NK-92 (cell line): ENCODE measurements around the gene SLC6A6.

Source experiments
- DNase-seq: peaks from one replicate; lab custom pipeline; 2025; ENCODE audit not compliant: unreplicated experiment; lab: John Stamatoyannopoulos, UW

SLC6A6 gene

GRCh38 chr3:14371573-14372474, 30.6 kb upstream of the SLC6A6 start:
- DNase-seq, result no peak

DNA sequence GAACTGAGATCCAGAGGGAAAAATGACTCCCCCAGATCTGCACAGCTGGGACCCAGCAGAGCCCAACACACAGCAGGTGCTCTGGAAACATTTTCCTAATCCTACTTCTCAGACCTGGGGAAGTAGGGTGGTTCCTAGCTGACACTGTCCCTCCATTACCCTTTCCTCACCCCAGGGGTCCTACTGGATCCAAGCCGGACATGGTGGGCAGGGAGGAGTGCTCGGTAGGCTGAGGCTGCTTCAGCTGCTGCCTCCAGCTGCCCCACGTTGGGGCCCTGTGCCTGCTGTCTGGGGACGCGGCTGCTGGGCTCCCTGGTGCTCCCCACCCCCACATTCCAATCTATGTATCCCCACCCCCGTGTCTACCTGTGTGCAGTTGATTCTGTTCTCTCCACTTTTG, 29.8 kb upstream of the SLC6A6 start:
- no peak for DNase-seq

- DNase-seq, result no peak
These were observed 28.5 kb upstream of the SLC6A6 start for GRCh38 chr3:14373753-14374376.

- DNase-seq, result no peak
These were observed 27.9 kb upstream of the SLC6A6 start for GRCh38 chr3:14374444-14374883.

DNA sequence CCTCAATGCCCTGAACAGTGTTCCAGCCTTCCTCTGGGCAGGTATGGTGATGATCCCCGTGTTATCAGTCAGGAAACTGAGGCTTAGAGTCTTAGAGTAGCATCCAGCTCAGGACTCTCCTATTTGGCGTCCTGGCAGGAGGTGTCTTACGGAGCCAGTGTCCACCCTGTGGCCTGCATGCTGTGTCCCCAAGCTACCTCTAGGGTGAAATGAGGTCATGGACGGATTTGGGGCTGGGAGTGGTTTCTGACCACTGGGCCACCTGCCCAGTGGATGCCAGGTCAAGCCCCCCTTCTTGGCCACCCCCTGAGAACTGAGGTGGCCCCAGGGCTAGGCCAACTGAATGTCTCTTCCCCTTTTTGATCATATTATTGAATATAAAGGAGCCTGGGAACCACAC, 27.2 kb upstream of the SLC6A6 start:
- DNase-seq, result no peak

- DNase-seq, result no peak
These were observed 25.9 kb upstream of the SLC6A6 start for GRCh38 chr3:14376348-14377043.

- DNase-seq, result no peak
These were observed 25.2 kb upstream of the SLC6A6 start for GRCh38 chr3:14377044-14377837.

DNA sequence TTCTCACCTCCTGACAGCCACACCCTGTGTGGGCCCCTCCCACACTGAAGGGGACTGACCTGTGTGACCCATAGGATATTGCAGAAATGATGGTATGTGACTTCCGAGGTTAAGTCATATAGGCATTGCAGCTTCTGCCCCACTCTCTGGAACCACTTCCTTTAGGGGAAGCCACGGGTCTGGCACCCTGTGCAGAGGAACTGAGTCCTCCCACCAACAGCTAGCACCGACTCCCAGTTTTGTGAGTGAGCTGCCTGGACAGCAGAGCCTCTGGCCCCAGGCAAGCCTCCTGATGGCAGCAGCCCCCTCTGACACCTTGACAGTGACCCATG, 24.6 kb upstream of the SLC6A6 start:
- DNase-seq, result no peak

GRCh38 chr3:14378415-14378814, 24.0 kb upstream of the SLC6A6 start:
- DNase-seq, result no peak

DNA sequence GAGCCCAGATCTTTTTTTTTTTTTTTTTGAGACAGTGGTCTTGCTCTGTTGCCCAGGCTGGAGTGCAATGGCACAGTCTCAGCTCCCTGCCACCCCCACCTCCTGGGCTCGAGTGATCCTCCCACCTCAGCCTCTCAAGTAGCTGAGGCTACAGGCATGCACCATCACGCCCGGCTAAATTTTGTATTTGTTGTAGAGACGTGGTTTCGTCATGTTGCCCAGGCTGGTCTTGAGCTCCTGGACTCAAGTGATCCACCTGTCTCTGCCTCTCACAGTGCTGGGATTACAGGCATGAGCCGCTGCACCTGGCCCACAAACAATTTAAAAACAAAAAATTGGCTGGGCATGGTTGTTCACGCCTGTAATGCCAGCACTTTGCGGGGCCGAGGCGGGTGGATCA, 22.6 kb upstream of the SLC6A6 start:
- no peak for DNase-seq

- DNase-seq, result no peak
These were observed 16.2 kb upstream of the SLC6A6 start for GRCh38 chr3:14386254-14386653.

GRCh38 chr3:14388201-14388600, 14.2 kb upstream of the SLC6A6 start:
- no peak for DNase-seq

DNA sequence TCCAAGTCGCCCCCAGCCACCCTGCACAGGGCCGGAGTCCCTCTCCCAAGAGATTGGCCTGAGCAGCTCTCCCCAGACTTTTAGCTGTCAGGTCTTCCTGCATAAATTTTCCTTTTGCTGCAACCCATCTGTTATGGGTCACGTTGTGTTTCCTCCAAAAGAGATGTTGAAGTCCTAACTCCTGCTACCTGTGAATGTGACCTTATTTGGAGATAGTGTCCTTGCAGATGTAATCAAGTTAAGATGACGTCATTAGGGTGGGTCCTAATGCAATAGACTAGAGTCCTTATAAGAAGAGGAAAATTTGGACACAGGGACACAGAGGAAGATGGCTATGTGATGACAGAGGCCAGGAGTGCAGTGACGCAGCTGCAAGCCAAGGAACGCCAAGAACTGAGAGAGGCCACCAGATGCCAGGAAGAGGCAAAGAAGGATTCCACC, 13.2 kb upstream of the SLC6A6 start:
- DNase-seq, result no peak

DNA sequence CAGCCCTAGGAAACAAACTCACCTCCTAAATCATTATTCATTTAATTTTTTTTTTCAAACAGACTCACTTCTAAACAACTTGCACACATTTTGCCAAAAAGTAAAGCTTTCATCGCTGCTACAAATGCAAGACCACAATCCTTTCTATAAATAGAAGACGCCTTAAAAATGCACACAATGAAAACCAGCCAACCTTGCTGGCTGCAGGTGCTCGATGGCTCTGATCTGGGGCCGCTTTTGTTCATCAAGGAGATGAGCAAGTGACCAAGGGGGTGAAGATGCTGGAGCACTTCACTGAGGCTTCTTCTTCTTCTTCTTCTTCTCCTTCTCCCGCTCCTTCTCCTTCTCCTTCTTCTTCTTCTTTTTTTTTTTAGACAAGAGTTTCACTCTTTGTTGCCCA, 12.7 kb upstream of the SLC6A6 start:
- no peak for DNase-seq

DNA sequence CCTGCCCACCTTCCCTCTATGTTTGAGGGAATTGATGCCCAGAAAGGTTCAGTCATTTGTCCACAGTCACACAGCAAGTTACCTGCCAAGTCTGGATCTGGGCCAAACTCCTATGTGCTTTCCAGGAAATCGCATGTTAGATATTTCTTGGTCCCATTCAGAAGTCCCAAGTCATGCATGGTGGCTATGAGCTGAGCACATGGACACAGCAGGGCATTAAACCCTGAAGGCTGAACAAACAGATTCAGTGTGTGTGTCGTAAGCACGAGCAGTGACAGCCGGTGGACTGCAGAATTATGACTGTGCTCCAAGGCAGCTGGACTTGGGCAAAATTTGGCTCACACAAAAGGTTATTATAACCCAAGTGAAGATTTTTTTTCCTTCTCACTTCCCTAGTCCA, 11.4 kb upstream of the SLC6A6 start:
- no peak for DNase-seq

GRCh38 chr3:14392231-14392630, 10.2 kb upstream of the SLC6A6 start:
- no peak for DNase-seq

DNA sequence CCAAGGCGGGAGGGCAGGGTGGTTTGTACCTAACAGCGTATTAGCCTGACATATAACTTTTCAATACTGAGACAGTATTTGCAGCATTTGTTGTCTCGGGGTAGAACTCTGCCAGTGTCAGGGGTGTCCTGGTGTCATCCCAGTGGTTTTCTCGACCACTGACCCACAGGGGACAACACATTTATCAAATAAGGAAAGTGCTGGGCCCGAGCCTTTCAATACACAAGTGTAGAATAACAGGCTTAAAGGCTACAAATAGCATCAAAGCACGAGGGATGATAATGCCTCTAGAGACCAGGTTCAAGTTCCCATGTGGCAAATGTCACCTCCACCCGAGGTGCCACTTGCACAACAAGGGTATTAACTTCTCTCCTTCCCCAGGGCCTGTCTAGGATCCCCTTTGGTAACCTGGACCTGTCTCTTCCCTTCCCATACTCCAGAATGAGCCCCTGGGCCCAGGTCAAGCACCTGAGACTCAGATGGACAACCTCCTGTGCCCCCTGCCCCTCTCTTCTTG, 9.5 kb upstream of the SLC6A6 start:
- no peak for DNase-seq

- no peak for DNase-seq
These were observed 8.8 kb upstream of the SLC6A6 start for GRCh38 chr3:14393440-14394106.

DNA sequence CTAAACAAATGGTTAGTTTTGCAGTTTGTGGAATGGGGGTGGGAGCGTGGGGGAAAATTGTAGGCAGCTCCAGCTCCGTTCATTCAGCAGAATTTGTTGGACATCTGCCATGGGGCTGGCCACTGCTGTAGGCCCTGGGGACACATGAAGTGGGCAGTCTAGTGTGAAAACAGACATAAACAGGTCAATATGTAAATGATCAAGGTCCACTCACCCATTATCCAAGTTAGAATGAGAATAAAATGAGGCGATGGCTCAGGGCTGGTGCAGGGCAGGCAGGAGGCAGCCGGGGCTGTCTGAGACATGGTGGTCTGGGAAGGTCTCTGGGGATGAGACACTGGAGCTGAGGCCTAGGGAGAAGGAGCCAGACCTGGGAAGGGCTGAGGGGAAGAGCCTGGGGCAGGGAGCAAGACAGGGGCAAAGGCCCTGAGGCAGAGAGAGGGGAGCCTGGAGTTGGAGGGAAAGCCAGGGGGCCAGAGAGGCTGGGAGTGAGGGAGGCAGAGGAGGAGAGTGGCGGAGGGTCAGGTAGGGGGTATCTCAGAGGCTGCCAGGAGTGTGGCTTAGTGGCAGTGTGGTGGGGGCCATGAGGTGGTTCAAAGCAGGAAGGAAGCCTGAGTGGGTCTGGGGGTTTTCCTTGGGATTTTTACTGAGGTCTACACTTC, 6.2 kb upstream of the SLC6A6 start:
- no peak for DNase-seq

DNA sequence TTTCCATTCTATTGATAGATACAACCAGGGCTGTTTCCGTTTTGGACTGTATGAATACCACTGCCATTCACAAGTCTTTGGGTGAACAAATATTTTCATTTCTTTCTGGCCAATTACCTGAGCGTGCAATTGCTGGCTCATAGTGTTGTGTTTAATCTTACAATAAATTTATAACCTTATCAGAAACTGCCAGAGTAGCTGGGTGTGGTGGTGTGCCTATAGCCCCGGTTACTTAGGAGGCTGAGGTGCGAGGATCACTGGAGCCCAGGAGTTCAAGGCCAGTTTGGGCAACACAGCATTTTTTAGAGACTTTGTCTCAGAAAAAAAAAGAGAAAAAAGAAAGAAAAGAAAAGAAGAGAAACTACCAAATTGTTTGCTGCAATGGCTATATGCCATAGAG, 5.4 kb upstream of the SLC6A6 start:
- DNase-seq, result no peak
